K562 (cell line): ENCODE data around the gene PRKD2. TPM values are rescaled to one million over a fixed set of nuclear protein-coding genes. Genes with fewer than 3 reads are reported as not detected.

Source experiments
- BCOR ChIP-seq: fragments of 450-650 bp; IDR thresholded peaks from 2 replicates; pipeline ENCODE4 v1.6.1; 2016
- FOXP1 ChIP-seq: sonication (generic); formaldehyde crosslinking; IDR thresholded peaks from 2 replicates; pipeline ENCODE4 v1.8.0; 2022; ENCODE audit warnings: mild to moderate bottlenecking, missing genetic modification reagents
- HMGN3 ChIP-seq: IDR thresholded peaks from 2 replicates; pipeline ENCODE4 v1.6.1; 2011; ENCODE audit warnings: borderline replicate concordance, low read depth, mild to moderate bottlenecking, mixed read lengths, low read length; ENCODE audit not compliant: insufficient read length; ENCODE audit errors: extremely low read depth
- NFIC ChIP-seq: fragments of 450-650 bp; IDR thresholded peaks from 2 replicates; pipeline ENCODE4 v1.6.1; 2017; ENCODE audit warnings: mild to moderate bottlenecking, inconsistent platforms
- POLR2AphosphoS2 ChIP-seq: IDR thresholded peaks from 2 replicates; pipeline ENCODE4 v1.6.1; 2012; ENCODE audit warnings: low read length, improper control_type of control experiment
- SIX5 ChIP-seq, 2 experiments: IDR thresholded peaks; 2 replicates each; pipeline ENCODE4 v1.6.1; 2011; ENCODE audit warnings: low read length in 2 of 2, borderline replicate concordance in 1 of 2, low read depth in 1 of 2, mild to moderate bottlenecking in 1 of 2, moderate library complexity in 1 of 2; ENCODE audit not compliant: insufficient read depth in 1 of 2
- SMAD3 ChIP-seq: fragments of 450-650 bp; formaldehyde crosslinking; conservative IDR thresholded peaks from 2 replicates; pipeline ENCODE4 v1.4.0; 2020; ENCODE audit warnings: mild to moderate bottlenecking
- STAG1 ChIP-seq: sonication (generic); formaldehyde crosslinking; IDR thresholded peaks from 2 replicates; pipeline ENCODE4 v1.5.0; 2020; ENCODE audit warnings: missing genetic modification reagents, borderline replicate concordance
- ZNF778 ChIP-seq: fragments of 450-650 bp; formaldehyde crosslinking; IDR thresholded peaks from 2 replicates; pipeline ENCODE4 v1.4.0; 2020; ENCODE audit warnings: mild to moderate bottlenecking, moderate library complexity
- ZNF79 ChIP-seq: fragments of 250-450 bp; sonication (Bioruptor Pico); IDR thresholded peaks from 2 replicates; pipeline ENCODE4 v1.4.0; 2020; ENCODE audit warnings: low read depth, mild to moderate bottlenecking, moderate library complexity
- polyA plus RNA-seq, 8 experiments: library from polyadenylated mRNA; depleted of rRNA in 4 of 8; stranded (reverse) in 5 of 8; unstranded in 3 of 8; fragments of >200 nt; fragmentation: Nextera tagmentation in 2 of 8; fragmentation: Illumina TruSeq in 1 of 8; extraction: Ambion mirVana in 2 of 8; extraction: Trizol in 1 of 8; gene quantifications; 2 replicates each; pipeline versions ENCODE4 v1.2.1 to v1.2.3, GENCODE V29; 2011 to 2014; ENCODE audit warnings: inconsistent platforms in 1 of 8, missing spikeins in 1 of 8
- total RNA-seq, 7 experiments: library from RNA; depleted of rRNA in 6 of 7; stranded (reverse); fragments of >200 nt in 6 of 7; fragmentation: Illumina TruSeq in 2 of 7; extraction: Trizol in 2 of 7; gene quantifications; 2 replicates each; pipeline versions ENCODE4 v1.2.1 to v1.2.3, GENCODE V29; 2011 to 2021; ENCODE audit warnings: low replicate concordance in 1 of 7
- TF ChIP-seq, protein P1 (sequence below): fragments of 250-450 bp; sonication (Bioruptor Pico); IDR thresholded peaks from 2 replicates; pipeline ENCODE4 v1.4.0; 2020

PRKD2 gene
- total and polyA plus RNA-seq, 9 of the 15 experiments (the other 6 are each of a cell fraction or from before 2014, with no cell fraction given): 1.8 to 60.0 (median 15.0) TPM

DNA sequence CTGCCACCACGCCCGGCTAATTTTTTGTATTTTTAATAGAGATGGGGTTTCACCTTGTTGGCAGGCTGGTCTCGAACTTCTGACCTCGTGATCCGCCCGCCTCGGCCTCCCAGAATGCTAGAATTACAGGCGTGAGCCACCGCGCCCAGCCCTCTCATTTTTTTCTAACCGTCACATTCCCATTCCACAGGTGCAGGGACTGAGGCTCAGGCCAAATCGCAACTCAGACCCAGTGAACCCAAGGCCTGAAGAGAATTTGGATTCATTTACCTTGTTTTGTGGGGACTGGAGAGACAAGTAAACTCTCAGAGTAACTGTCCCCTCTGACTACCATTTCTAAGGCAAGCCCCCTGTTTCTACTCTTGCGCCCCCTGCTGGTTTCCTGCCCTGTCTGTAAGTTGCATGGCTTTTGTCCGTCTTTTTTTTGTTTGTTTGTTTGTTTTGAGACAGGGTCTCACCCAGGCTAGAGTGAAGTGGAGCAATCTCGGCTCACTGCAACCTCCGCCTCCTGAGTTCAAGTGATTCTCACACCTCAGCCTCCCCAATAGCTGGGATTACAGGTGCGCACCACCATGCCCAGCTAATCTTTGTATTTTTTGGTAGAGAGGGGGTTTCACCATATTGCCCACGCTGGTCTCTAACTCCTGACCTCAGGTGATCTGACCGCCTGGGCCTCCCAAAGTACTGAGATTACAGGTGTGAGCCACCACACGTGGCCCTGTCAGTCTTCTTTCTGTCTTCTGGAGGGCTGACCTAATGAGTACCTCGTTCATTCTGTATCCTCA lies 31.6 kb upstream of the PRKD2 start (continued):
- TF ChIP-seq FOXP1 (CRISPR knock-in tag): 0 out of 2 replicates have a peak, but pooled peaks have one; percentile 48
- no peak for TF ChIP-seq POLR2AphosphoS2
- TF ChIP-seq NFIC: no peak
- TF ChIP-seq ZNF79 (CRISPR knock-in tag): no peak
- no peak for TF ChIP-seq SIX5 (IDR thresholded peaks at IDR 0.05; ENCODE audit: borderline replicate concordance in 1 of 2, insufficient read depth in 1 of 2, low read depth in 1 of 2, low read length in 2 of 2)
- TF ChIP-seq STAG1 (CRISPR knock-in tag): no peak
- TF ChIP-seq ZNF778: no peak
- no peak for TF ChIP-seq HMGN3
- peak; percentile 67; the same call in 1 of the 2 replicates for TF ChIP-seq BCOR
- TF ChIP-seq SMAD3: no peak
- TF ChIP-seq, protein P1, sequence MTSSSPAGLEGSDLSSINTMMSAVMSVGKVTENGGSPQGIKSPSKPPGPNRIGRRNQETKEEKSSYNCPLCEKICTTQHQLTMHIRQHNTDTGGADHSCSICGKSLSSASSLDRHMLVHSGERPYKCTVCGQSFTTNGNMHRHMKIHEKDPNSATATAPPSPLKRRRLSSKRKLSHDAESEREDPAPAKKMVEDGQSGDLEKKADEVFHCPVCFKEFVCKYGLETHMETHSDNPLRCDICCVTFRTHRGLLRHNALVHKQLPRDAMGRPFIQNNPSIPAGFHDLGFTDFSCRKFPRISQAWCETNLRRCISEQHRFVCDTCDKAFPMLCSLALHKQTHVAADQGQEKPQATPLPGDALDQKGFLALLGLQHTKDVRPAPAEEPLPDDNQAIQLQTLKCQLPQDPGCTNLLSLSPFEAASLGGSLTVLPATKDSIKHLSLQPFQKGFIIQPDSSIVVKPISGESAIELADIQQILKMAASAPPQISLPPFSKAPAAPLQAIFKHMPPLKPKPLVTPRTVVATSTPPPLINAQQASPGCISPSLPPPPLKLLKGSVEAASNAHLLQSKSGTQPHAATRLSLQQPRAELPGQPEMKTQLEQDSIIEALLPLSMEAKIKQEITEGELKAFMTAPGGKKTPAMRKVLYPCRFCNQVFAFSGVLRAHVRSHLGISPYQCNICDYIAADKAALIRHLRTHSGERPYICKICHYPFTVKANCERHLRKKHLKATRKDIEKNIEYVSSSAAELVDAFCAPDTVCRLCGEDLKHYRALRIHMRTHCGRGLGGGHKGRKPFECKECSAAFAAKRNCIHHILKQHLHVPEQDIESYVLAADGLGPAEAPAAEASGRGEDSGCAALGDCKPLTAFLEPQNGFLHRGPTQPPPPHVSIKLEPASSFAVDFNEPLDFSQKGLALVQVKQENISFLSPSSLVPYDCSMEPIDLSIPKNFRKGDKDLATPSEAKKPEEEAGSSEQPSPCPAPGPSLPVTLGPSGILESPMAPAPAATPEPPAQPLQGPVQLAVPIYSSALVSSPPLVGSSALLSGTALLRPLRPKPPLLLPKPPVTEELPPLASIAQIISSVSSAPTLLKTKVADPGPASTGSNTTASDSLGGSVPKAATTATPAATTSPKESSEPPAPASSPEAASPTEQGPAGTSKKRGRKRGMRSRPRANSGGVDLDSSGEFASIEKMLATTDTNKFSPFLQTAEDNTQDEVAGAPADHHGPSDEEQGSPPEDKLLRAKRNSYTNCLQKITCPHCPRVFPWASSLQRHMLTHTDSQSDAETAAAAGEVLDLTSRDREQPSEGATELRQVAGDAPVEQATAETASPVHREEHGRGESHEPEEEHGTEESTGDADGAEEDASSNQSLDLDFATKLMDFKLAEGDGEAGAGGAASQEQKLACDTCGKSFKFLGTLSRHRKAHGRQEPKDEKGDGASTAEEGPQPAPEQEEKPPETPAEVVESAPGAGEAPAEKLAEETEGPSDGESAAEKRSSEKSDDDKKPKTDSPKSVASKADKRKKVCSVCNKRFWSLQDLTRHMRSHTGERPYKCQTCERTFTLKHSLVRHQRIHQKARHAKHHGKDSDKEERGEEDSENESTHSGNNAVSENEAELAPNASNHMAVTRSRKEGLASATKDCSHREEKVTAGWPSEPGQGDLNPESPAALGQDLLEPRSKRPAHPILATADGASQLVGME (CRISPR knock-in tag): no peak
- TF ChIP-seq, all 486 proteins: peak for 15
